PFSK-1 (cell line): Measurements from ENCODE around the gene DIAPH2.

Source experiments
- FOXP2 ChIP-seq: optimal IDR thresholded peaks from 2 replicates; pipeline ENCODE3; 2011; ENCODE audit warnings: borderline replicate concordance, control low read depth, inconsistent platforms; ENCODE audit not compliant: insufficient read depth; ENCODE audit errors: extremely low read length, extremely low read depth
- POLR2AphosphoS5 ChIP-seq: IDR thresholded peaks from 2 replicates; pipeline ENCODE4 v1.6.1; 2012; ENCODE audit warnings: low read depth, mild to moderate bottlenecking, control low read depth, low read length, moderate library complexity
- SIN3A ChIP-seq: IDR thresholded peaks from 2 replicates; pipeline ENCODE4 v1.6.1; 2012; ENCODE audit warnings: mild to moderate bottlenecking, low read length, moderate library complexity, borderline replicate concordance; ENCODE audit not compliant: insufficient read depth
- TAF1 ChIP-seq: IDR thresholded peaks from 2 replicates; pipeline ENCODE4 v1.6.1; 2012; ENCODE audit warnings: low read length, control low read depth, borderline replicate concordance; ENCODE audit not compliant: insufficient read depth
- TF ChIP-seq, protein P1 (sequence below), 2 experiments: IDR thresholded peaks; 2 replicates each; pipeline versions ENCODE4 v1.6.1 to v1.8.0; 2011 to 2012; ENCODE audit warnings: low read depth in 2 of 2, low read length in 2 of 2, control low read depth in 1 of 2, inconsistent platforms in 1 of 2, mild to moderate bottlenecking in 1 of 2, moderate library complexity in 1 of 2; ENCODE audit not compliant: insufficient read depth in 1 of 2

The DIAPH2 gene

DNA sequence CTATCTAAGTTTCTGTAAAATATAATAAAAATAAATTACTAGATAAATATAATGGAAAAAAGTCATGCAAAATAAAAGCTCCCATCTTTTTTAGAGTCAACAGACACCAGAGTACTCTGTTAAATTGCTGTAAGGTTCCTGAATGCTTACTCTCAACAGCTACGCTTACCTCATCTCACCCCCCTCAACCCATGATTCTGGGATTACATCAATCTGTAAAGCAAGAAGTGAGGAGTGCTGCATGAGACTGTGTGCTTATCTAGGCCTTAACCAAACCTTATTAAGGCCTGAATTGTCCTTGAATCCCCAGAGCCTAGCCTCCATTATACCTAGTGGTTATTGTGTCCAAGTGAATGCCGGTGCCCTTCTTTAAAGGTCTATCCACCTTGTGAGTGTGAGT lies 934.9 kb downstream of the DIAPH2 start:
- TF ChIP-seq FOXP2: no peak
- TF ChIP-seq TAF1: no peak
- no peak for TF ChIP-seq SIN3A
- TF ChIP-seq POLR2AphosphoS5: no peak
- TF ChIP-seq, protein P1, sequence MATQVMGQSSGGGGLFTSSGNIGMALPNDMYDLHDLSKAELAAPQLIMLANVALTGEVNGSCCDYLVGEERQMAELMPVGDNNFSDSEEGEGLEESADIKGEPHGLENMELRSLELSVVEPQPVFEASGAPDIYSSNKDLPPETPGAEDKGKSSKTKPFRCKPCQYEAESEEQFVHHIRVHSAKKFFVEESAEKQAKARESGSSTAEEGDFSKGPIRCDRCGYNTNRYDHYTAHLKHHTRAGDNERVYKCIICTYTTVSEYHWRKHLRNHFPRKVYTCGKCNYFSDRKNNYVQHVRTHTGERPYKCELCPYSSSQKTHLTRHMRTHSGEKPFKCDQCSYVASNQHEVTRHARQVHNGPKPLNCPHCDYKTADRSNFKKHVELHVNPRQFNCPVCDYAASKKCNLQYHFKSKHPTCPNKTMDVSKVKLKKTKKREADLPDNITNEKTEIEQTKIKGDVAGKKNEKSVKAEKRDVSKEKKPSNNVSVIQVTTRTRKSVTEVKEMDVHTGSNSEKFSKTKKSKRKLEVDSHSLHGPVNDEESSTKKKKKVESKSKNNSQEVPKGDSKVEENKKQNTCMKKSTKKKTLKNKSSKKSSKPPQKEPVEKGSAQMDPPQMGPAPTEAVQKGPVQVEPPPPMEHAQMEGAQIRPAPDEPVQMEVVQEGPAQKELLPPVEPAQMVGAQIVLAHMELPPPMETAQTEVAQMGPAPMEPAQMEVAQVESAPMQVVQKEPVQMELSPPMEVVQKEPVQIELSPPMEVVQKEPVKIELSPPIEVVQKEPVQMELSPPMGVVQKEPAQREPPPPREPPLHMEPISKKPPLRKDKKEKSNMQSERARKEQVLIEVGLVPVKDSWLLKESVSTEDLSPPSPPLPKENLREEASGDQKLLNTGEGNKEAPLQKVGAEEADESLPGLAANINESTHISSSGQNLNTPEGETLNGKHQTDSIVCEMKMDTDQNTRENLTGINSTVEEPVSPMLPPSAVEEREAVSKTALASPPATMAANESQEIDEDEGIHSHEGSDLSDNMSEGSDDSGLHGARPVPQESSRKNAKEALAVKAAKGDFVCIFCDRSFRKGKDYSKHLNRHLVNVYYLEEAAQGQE (IDR thresholded peaks at IDR 0.05; ENCODE audit: insufficient read depth in 1 of 2, low read depth in 2 of 2, low read length in 2 of 2): no peak

DNA sequence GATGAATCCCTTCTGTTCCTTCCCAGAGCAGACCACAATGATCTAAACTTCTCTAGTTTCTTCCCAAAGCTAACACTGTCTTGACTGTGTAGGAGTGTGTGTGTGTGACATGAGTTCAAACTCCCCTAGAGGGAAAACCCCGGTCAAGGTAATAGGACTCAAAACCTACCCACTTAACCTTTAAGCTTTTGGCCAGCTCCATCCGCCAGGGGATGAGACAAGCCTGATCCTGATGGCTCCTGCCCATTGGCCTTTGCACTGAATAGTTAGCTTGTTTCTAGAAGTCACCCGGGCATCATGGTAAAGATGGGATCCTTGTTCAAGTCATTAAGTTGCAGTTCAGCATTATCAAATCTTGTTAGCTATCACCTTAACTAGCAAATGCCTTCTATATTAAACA lies 937.5 kb downstream of the DIAPH2 start:
- TF ChIP-seq, protein P1 (IDR thresholded peaks at IDR 0.05; ENCODE audit: insufficient read depth in 1 of 2, low read depth in 2 of 2, low read length in 2 of 2): no peak
- TF ChIP-seq FOXP2 (no peak), POLR2AphosphoS5 (no peak), SIN3A (no peak), TAF1 (no peak)

DNA sequence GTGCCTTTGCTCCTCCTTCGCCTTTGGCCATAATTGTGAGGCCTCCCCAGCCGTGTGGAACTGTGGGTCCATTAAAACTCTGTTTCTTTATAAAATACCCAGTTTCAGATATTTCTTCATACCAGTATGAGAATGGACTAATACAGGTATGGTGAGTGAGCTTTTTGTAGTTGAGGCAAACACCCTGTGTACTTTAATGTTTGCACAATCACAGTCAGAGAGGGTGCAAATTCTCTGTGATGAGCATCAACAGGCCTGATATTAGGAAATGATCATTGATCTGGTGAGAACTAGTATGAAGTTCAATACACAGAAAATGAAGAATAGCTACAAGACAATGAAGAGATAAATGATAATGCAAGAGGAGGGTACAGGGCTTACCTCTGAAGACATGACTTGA lies 943.7 kb downstream of the DIAPH2 start:
- no peak for TF ChIP-seq POLR2AphosphoS5
- no peak for TF ChIP-seq TAF1
- TF ChIP-seq FOXP2: no peak
- TF ChIP-seq, protein P1 (IDR thresholded peaks at IDR 0.05; ENCODE audit: insufficient read depth in 1 of 2, low read depth in 2 of 2, low read length in 2 of 2): no peak
- no peak for TF ChIP-seq SIN3A

DNA sequence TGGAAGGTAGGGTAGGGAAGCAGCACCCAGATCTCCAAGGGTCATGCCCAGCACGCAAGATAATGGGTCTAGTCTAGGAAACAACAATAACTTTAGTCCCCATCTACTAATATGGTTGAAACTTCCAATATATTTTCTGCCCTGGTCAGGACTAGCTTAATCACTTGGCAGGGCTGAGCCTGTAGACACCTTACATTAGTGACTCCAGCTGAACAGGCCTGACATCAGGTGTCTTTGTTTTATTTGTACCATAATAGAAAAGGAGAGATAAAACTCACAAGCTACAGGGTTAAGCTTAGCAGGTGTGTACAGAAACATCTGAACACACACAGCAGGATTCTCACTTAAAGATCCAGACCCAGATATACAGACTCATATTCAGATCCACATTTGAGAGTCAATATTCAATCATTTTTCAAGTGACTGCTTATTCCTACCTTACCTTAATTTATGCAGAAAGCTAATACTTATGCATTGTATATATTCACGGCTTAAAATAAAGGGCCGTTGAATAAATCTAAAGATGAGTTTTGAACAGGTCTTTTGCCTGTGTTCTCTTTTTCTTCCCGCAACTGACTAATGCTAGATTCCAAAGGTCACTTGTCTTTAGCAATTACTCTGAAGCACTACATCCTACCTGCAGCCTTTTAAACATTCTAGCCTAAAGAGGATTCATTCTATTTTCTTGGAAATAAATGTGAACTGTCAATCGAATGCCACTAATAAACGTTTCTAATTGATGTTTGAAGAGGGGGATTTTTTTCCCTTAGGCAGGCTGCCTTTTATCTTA lies 944.4 kb downstream of the DIAPH2 start:
- no peak for TF ChIP-seq FOXP2
- TF ChIP-seq POLR2AphosphoS5: no peak
- no peak for TF ChIP-seq TAF1
- TF ChIP-seq, protein P1 (IDR thresholded peaks at IDR 0.05; ENCODE audit: insufficient read depth in 1 of 2, low read depth in 2 of 2, low read length in 2 of 2): no peak
- TF ChIP-seq SIN3A: no peak

DNA sequence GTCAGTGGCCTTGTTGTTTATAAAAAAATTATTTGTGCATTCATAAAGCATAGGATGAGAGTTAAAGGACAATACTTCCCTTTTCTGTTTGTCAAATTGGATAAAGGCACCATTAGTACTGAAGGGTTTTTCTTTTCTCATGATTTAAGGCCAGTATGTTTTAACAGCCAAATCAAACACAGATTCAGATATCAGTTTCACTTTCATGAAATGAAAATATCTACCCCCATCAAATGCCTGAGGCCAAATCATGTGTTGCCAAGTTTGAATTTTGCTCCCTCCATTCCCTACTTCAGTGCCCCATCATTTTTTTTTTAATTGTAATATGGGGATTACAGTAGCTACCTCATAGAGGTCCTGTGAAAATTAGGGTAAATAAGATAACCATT lies 944.9 kb downstream of the DIAPH2 start:
- TF ChIP-seq, protein P1 (IDR thresholded peaks at IDR 0.05; ENCODE audit: insufficient read depth in 1 of 2, low read depth in 2 of 2, low read length in 2 of 2): no peak
- TF ChIP-seq FOXP2 (no peak), POLR2AphosphoS5 (no peak), SIN3A (no peak), TAF1 (no peak)
